Measurements from ENCODE around the gene MEGF10.

GRCh38 chr5:127294829-127295228 lies 4.2 kb downstream of the MEGF10 start:
- TF ChIP-seq CTCF (conservative IDR thresholded peaks at IDR 0.05; ENCODE audit: low read length) (no peak), EZH2phosphoT487 (IDR thresholded peaks at IDR 0.05; ENCODE audit: borderline replicate concordance, low read depth, low read length) (no peak)

Measured in OCI-LY7 (cell line).